Measurements from ENCODE around the gene ARHGAP26.

- no peak for TF ChIP-seq EZH2 (IDR thresholded peaks at IDR 0.05; ENCODE audit: low read length, missing control alignments)
- no peak for TF ChIP-seq CTCF (conservative IDR thresholded peaks at IDR 0.05 in 1 of 2, IDR thresholded peaks at IDR 0.05 in 1 of 2; ENCODE audit: low read depth in 1 of 2, low read length in 2 of 2)
Measured at GRCh38 chr5:143146161-143146560, 376.0 kb downstream of the ARHGAP26 start.
